Neural cell (in vitro differentiated cells): ENCODE results near the gene RPL34. TPM values are rescaled to one million over a fixed set of nuclear protein-coding genes. Genes with fewer than 3 reads are reported as not detected.

Experiments
- H2AFZ ChIP-seq: fragments of 200-600, 300-800 bp; sonication (generic), shearing (Covaris generic); 2 replicates; pipeline ENCODE4 v1.6.0; 2014; ENCODE audit warnings: low read depth, mild to moderate bottlenecking, antibody characterized with exemption, low read length, moderate library complexity
- H3F3A ChIP-seq: fragments of 200-600 bp; shearing (Covaris generic); 2 replicates; pipeline ENCODE4 v1.6.1; 2016; ENCODE audit warnings: mild to moderate bottlenecking, moderate library complexity, mixed read lengths, antibody characterized with exemption, low read length; ENCODE audit not compliant: insufficient read depth, poor library complexity, severe bottlenecking
- H3K27ac ChIP-seq: fragments of 200-600, 300-800 bp; sonication (generic), shearing (Covaris generic); 2 replicates; pipeline ENCODE4 v1.5.1; 2014; ENCODE audit warnings: mild to moderate bottlenecking, low read length, moderate library complexity
- H3K27me3 ChIP-seq: fragments of 300-800, 200-600 bp; sonication (generic), shearing (Covaris generic); 2 replicates; pipeline ENCODE4 v1.6.0; 2014; ENCODE audit warnings: mild to moderate bottlenecking, low read depth, low read length, moderate library complexity; ENCODE audit not compliant: insufficient read depth
- H3K36me3 ChIP-seq: fragments of 300-800, 200-600 bp; sonication (generic), shearing (Covaris generic); 2 replicates; pipeline ENCODE4 v1.5.1; 2014; ENCODE audit warnings: mild to moderate bottlenecking, antibody characterized with exemption, low read length, moderate library complexity; ENCODE audit not compliant: insufficient read depth
- H3K4me2 ChIP-seq: fragments of 300-800, 200-600 bp; sonication (generic), shearing (Covaris generic); 2 replicates; pipeline ENCODE4 v1.6.0; 2014; ENCODE audit warnings: mild to moderate bottlenecking, low read length
- H3K4me3 ChIP-seq: fragments of 300-800, 200-600 bp; sonication (generic), shearing (Covaris generic); 2 replicates; pipeline ENCODE4 v1.5.1; 2014; ENCODE audit warnings: mild to moderate bottlenecking, low read length, moderate library complexity
- H3K79me2 ChIP-seq: fragments of 200-600 bp; shearing (Covaris generic); replicated peaks from 2 replicates; pipeline ENCODE4 v1.6.0; 2014; ENCODE audit warnings: mild to moderate bottlenecking, low read length, moderate library complexity; ENCODE audit not compliant: insufficient read depth
- H3K9ac ChIP-seq: fragments of 300-800, 200-600 bp; sonication (generic), shearing (Covaris generic); 2 replicates; pipeline ENCODE4 v1.6.1; 2016; ENCODE audit warnings: mild to moderate bottlenecking, low read length, mixed read lengths
- H3K9me2 ChIP-seq: fragments of 200-600 bp; shearing (Covaris generic); 2 replicates; pipeline ENCODE4 v1.6.1; 2016; ENCODE audit warnings: mild to moderate bottlenecking, low read length, mixed read lengths; ENCODE audit not compliant: insufficient read depth
- H3K9me3 ChIP-seq: fragments of 200-600, 300-800 bp; sonication (generic), shearing (Covaris generic); 2 replicates; pipeline ENCODE4 v1.6.1; 2016; ENCODE audit warnings: mild to moderate bottlenecking, mixed run types, low read length, moderate library complexity, mixed read lengths
- H4K20me1 ChIP-seq: fragments of 200-600 bp; shearing (Covaris generic); 2 replicates; pipeline ENCODE4 v1.6.1; 2016; ENCODE audit warnings: mild to moderate bottlenecking, mixed run types; ENCODE audit not compliant: insufficient read depth
- EP300 ChIP-seq: fragments of 450-650 bp; conservative IDR thresholded peaks from 2 replicates; pipeline ENCODE4 v1.6.1; 2014; ENCODE audit warnings: antibody characterized with exemption, mild to moderate bottlenecking, moderate library complexity; ENCODE audit not compliant: poor library complexity, severe bottlenecking
- EZH2 ChIP-seq: fragments of 200-600, 300-800 bp; shearing (Covaris generic), sonication (generic); IDR thresholded peaks from 2 replicates; pipeline ENCODE4 v1.6.1; 2014; ENCODE audit warnings: antibody characterized with exemption, low read length, borderline replicate concordance, mild to moderate bottlenecking; ENCODE audit not compliant: insufficient read depth, poor library complexity, severe bottlenecking
- MXI1 ChIP-seq: fragments of 450-650 bp; conservative IDR thresholded peaks from 2 replicates; pipeline ENCODE4 v1.6.1; 2014; ENCODE audit warnings: antibody characterized with exemption, mild to moderate bottlenecking; ENCODE audit not compliant: poor library complexity, severe bottlenecking
- POLR2AphosphoS5 ChIP-seq: IDR thresholded peaks from 2 replicates; pipeline ENCODE4 v1.6.1; 2012
- RAD21 ChIP-seq: fragments of 450-650 bp; conservative IDR thresholded peaks from 2 replicates; pipeline ENCODE4 v1.6.1; 2014; ENCODE audit warnings: antibody characterized with exemption, mild to moderate bottlenecking, moderate library complexity
- REST ChIP-seq: IDR thresholded peaks from 2 replicates; pipeline ENCODE4 v1.6.1; 2012; ENCODE audit warnings: borderline replicate concordance
- SMC3 ChIP-seq: fragments of 450-650 bp; conservative IDR thresholded peaks from 2 replicates; pipeline ENCODE4 v1.6.1; 2014; ENCODE audit warnings: antibody characterized with exemption, mild to moderate bottlenecking, moderate library complexity; ENCODE audit not compliant: poor library complexity
- TAF1 ChIP-seq: IDR thresholded peaks from 2 replicates; pipeline ENCODE4 v1.6.1; 2012; ENCODE audit warnings: low read depth
- polyA plus RNA-seq: library from polyadenylated mRNA; depleted of rRNA; stranded (reverse); fragments of >200 nt; gene quantifications from 2 replicates; pipeline ENCODE4 v1.2.3, GENCODE V29; 2014
- TF ChIP-seq, protein P1 (sequence below): fragments of 450-650 bp; IDR thresholded peaks from 2 replicates; pipeline ENCODE4 v1.5.1; 2014; ENCODE audit warnings: antibody characterized with exemption, mild to moderate bottlenecking, moderate library complexity; ENCODE audit not compliant: poor library complexity, severe bottlenecking

Gene RPL34
- polyA plus RNA-seq, 1 donor from 2014 or later = 2,458 TPM

DNA sequence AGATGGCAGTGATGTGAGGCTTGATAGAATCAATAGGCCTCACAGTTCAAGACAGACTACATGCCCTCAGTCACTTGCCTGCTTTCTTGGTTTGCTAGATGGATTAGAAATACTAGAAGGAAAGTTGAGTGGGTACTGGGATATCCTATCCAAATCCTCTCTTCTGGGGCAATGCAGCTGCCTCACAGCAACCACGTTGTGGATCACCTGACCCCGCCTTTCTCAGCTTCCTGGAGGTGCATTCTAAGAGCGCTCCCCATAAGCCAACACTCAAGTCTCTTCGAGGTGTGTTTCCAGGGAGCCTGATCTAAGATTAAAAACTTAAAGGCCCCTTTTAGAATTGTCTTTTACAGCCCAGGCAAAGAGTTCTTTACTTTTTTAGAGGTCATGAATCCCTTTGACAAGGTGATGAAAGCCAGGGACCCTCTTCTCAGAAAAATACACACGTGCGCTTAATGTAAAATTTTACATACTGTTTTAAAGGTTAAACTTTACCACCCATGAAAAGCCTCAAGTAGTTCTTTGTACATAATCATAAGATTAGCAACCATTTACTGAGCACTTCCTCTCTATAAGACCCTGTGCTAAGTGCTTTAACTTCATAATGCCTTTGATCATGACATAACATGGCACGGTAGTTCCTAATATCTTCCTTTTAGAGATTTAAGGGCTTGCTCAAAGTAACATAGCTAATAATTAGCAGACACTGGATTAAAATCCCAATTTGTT lies 840 bp upstream of the RPL34 start:
- Histone ChIP-seq H3F3A (no peaks in the 10 kb centered on the region), H3K27me3 (no peaks in the 10 kb centered on the region), H3K27ac (peak overlapping the region; percentile 48), H2AFZ (peak overlapping the region; percentile 42), H3K36me3 (no peaks in the 10 kb centered on the region), H3K4me2 (peak overlapping the region; percentile 57), H3K9me2 (no peaks in the 10 kb centered on the region), H4K20me1 (no peaks in the 10 kb centered on the region), H3K9me3 (no peaks in the 10 kb centered on the region), H3K79me2 (peaks cover 13% of the 10 kb centered on the region), H3K9ac (peak overlapping the region; percentile 29), H3K4me3 (peak overlapping the region; percentile 72)
- TF ChIP-seq SMC3 (no peak), RAD21 (no peak), EZH2 (no peak), EP300 (no peak), REST (no peak), POLR2AphosphoS5 (no peak), TAF1 (no peak), MXI1 (no peak)
- TF ChIP-seq, protein P1, sequence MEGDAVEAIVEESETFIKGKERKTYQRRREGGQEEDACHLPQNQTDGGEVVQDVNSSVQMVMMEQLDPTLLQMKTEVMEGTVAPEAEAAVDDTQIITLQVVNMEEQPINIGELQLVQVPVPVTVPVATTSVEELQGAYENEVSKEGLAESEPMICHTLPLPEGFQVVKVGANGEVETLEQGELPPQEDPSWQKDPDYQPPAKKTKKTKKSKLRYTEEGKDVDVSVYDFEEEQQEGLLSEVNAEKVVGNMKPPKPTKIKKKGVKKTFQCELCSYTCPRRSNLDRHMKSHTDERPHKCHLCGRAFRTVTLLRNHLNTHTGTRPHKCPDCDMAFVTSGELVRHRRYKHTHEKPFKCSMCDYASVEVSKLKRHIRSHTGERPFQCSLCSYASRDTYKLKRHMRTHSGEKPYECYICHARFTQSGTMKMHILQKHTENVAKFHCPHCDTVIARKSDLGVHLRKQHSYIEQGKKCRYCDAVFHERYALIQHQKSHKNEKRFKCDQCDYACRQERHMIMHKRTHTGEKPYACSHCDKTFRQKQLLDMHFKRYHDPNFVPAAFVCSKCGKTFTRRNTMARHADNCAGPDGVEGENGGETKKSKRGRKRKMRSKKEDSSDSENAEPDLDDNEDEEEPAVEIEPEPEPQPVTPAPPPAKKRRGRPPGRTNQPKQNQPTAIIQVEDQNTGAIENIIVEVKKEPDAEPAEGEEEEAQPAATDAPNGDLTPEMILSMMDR = no peak

GRCh38 chr4:108620933-108621905 lies 843 bp downstream of the RPL34 start:
- Histone ChIP-seq H3K4me3 (peak overlapping the region; percentile 72), H2AFZ (peak overlapping the region; percentile 75), H3K79me2 (peaks cover 13% of the 10 kb centered on the region), H3K4me2 (peak overlapping the region; percentile 66), H3K9ac (peak overlapping the region; percentile 74), H3K9me2 (no peaks in the 10 kb centered on the region), H3K9me3 (no peaks in the 10 kb centered on the region), H4K20me1 (no peaks in the 10 kb centered on the region), H3F3A (no peaks in the 10 kb centered on the region), H3K27me3 (no peaks in the 10 kb centered on the region), H3K27ac (peak overlapping the region; percentile 78), H3K36me3 (no peaks in the 10 kb centered on the region)
- no peak for TF ChIP-seq SMC3
- TF ChIP-seq, protein P1 = no peak
- no peak for TF ChIP-seq REST
- TF ChIP-seq TAF1 = no peak
